OCI-LY7 (cell line): ENCODE measurements around the gene TMX4. TPM values are rescaled to one million over a fixed set of nuclear protein-coding genes. Genes with fewer than 3 reads are reported as not detected.

ENCODE experiments used
- BruUV-seq: library from RNA; stranded (reverse); fragments of 400-500 nt; replicated peaks from 2 replicates; lab custom pipeline; 2021; lab: Mats Ljungman, UMichigan
- CTCF ChIA-PET: fragments of 300-600 bp; sonication (Branson Sonifier 250); formaldehyde crosslinking; loops from one replicate; lab custom pipeline; 2022; ENCODE audit warnings: antibody characterized with exemption; ENCODE audit not compliant: unreplicated experiment; lab: Charles Lee
- POLR2A ChIA-PET: fragments of 300-600 bp; sonication (Branson Sonifier 250); formaldehyde crosslinking; loops from one replicate; lab custom pipeline; 2022; ENCODE audit warnings: antibody characterized with exemption; lab: Charles Lee
- DNase-seq: peaks from one replicate; pipeline ENCODE4 v3.0.0-alpha.2; 2015; ENCODE audit warnings: low spot score
- H2AFZ ChIP-seq: fragments of 200-600 bp; sonication (generic), shearing (Covaris generic); 2 replicates; pipeline ENCODE4 v1.6.1; 2014; ENCODE audit warnings: mild to moderate bottlenecking, antibody characterized with exemption, low read length, moderate library complexity
- H3K27ac ChIP-seq: fragments of 200-600 bp; sonication (generic); 2 replicates; pipeline ENCODE4 v1.5.1; 2014; ENCODE audit warnings: mixed run types, low read depth, mild to moderate bottlenecking, moderate library complexity, low read length, inconsistent platforms; ENCODE audit not compliant: poor library complexity, severe bottlenecking
- H3K36me3 ChIP-seq: fragments of 200-600 bp; sonication (generic); 2 replicates; pipeline ENCODE4 v1.6.1; 2014; ENCODE audit warnings: mild to moderate bottlenecking, antibody characterized with exemption, low read length, moderate library complexity, mixed read lengths; ENCODE audit not compliant: insufficient read depth
- H3K4me1 ChIP-seq: fragments of 200-600 bp; sonication (generic); 2 replicates; pipeline ENCODE4 v1.5.1; 2014; ENCODE audit warnings: mild to moderate bottlenecking, low read length; ENCODE audit not compliant: insufficient read depth, poor library complexity, severe bottlenecking
- H3K4me2 ChIP-seq: fragments of 200-600 bp; sonication (generic); 2 replicates; pipeline ENCODE4 v1.6.1; 2014; ENCODE audit warnings: mild to moderate bottlenecking, low read length
- H3K4me3 ChIP-seq: fragments of 200-600 bp; sonication (generic); 2 replicates; pipeline ENCODE4 v1.5.1; 2014; ENCODE audit warnings: mild to moderate bottlenecking, low read depth, low read length; ENCODE audit not compliant: poor library complexity, severe bottlenecking
- H3K79me2 ChIP-seq: fragments of 200-600 bp; sonication (generic); 2 replicates; pipeline ENCODE4 v1.6.1; 2016; ENCODE audit warnings: low read depth, mild to moderate bottlenecking, low read length, moderate library complexity, mixed read lengths; ENCODE audit not compliant: insufficient read depth
- H3K9me2 ChIP-seq: fragments of 200-600 bp; sonication (generic); 2 replicates; pipeline ENCODE4 v1.6.1; 2016; ENCODE audit warnings: mild to moderate bottlenecking, low read length, mixed read lengths; ENCODE audit not compliant: insufficient read depth
- H3K9me3 ChIP-seq: fragments of 200-600 bp; sonication (generic); 2 replicates; pipeline ENCODE4 v1.6.1; 2014; ENCODE audit warnings: mild to moderate bottlenecking, mixed run types, low read length, mixed read lengths
- H4K20me1 ChIP-seq: fragments of 200-600 bp; sonication (generic); 2 replicates; pipeline ENCODE4 v1.6.1; 2014; ENCODE audit warnings: mild to moderate bottlenecking, antibody characterized with exemption, low read length, moderate library complexity, mixed read lengths; ENCODE audit not compliant: insufficient read depth
- EZH2phosphoT487 ChIP-seq: fragments of 200-600 bp; sonication (generic); IDR thresholded peaks from 2 replicates; pipeline ENCODE4 v1.6.1; 2018; ENCODE audit warnings: low read depth, borderline replicate concordance, mild to moderate bottlenecking, mixed run types, antibody characterized with exemption, low read length, moderate library complexity, mixed read lengths
- intact Hi-C: fragments of 100-400 bp; cut with micrococcal nuclease; formaldehyde crosslinking; loops from one replicate; pipeline ENCODE4 v1.10.0; 2022; ENCODE audit not compliant: unreplicated experiment
- total RNA-seq, 2 experiments: library from RNA; depleted of rRNA in 1 of 2; stranded (reverse); fragments of >200 nt in 1 of 2; shearing (Covaris generic) in 1 of 2; gene quantifications; 2 replicates each; pipeline ENCODE4 v1.2.3, GENCODE V29; 2014 to 2022
- TF ChIP-seq, protein P1 (sequence below): fragments of 200-600 bp; sonication (generic); conservative IDR thresholded peaks from 2 replicates; pipeline ENCODE4 v1.5.1; 2014; ENCODE audit warnings: mild to moderate bottlenecking, antibody characterized with exemption, low read length, moderate library complexity, mixed read lengths

Gene TMX4
- total RNA-seq, 2 experiments from 2014 or later = 22.4 to 71.3 TPM

DNA sequence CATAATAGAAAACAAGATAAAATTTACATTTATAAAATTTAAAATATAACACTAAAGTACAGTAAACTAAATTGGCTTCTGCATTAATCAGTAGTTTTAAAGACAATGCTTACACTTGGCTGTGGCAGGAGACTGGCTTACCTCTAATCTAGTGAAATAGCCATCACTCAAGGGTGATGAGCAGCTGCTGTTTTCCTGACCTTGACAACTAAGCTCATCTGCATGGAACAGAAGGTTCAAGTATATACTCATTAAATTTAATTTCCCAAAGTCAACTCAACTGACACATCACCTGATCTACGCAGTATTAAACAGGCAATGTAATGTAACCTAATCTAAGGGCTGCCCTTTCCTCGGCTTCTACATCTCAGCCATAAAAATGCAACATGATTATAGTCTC lies 14.5 kb downstream of the TMX4 start:
- Histone ChIP-seq H2AFZ (no peak overlapping the region), H3K27ac (no peak overlapping the region), H3K9me3 (no peaks in the 10 kb centered on the region), H3K4me3 (no peak overlapping the region), H3K9me2 (no peaks in the 10 kb centered on the region), H4K20me1 (no peaks in the 10 kb centered on the region; the same call in 1 of the 2 replicates), H3K4me2 (no peak overlapping the region), H3K4me1 (no peaks in the 10 kb centered on the region), H3K36me3 (peaks cover 65% of the 10 kb centered on the region), H3K79me2 (peaks cover 4% of the 10 kb centered on the region; the same call in 1 of the 2 replicates)
- no peak for DNase-seq
- TF ChIP-seq, protein P1, sequence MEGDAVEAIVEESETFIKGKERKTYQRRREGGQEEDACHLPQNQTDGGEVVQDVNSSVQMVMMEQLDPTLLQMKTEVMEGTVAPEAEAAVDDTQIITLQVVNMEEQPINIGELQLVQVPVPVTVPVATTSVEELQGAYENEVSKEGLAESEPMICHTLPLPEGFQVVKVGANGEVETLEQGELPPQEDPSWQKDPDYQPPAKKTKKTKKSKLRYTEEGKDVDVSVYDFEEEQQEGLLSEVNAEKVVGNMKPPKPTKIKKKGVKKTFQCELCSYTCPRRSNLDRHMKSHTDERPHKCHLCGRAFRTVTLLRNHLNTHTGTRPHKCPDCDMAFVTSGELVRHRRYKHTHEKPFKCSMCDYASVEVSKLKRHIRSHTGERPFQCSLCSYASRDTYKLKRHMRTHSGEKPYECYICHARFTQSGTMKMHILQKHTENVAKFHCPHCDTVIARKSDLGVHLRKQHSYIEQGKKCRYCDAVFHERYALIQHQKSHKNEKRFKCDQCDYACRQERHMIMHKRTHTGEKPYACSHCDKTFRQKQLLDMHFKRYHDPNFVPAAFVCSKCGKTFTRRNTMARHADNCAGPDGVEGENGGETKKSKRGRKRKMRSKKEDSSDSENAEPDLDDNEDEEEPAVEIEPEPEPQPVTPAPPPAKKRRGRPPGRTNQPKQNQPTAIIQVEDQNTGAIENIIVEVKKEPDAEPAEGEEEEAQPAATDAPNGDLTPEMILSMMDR = no peak
- no peak for TF ChIP-seq EZH2phosphoT487
- intact Hi-C loops = no loop called here
- POLR2A ChIA-PET = interaction anchor here (0.7 kb wide), 1 partner anchor 378 kb away, joined by 3 read pairs; no protein-coding TSS in a partner anchor
- no TSS peak for BruUV-seq
- CTCF ChIA-PET = no interaction called here

GRCh38 chr20:8002056-8002455 lies 17.5 kb downstream of the TMX4 start:
- CTCF ChIA-PET = no interaction called here
- Histone ChIP-seq H3K36me3 (peaks cover 70% of the 10 kb centered on the region), H3K4me3 (no peak overlapping the region), H3K4me1 (no peaks in the 10 kb centered on the region), H3K9me3 (no peaks in the 10 kb centered on the region), H2AFZ (no peak overlapping the region), H3K4me2 (no peak overlapping the region), H3K27ac (no peak overlapping the region), H3K9me2 (no peaks in the 10 kb centered on the region), H4K20me1 (no peaks in the 10 kb centered on the region; the same call in 1 of the 2 replicates), H3K79me2 (no peaks in the 10 kb centered on the region)
- POLR2A ChIA-PET = no interaction called here
- TF ChIP-seq, protein P1 = no peak
- no peak for TF ChIP-seq EZH2phosphoT487
- intact Hi-C loops = no loop called here
- no peak for DNase-seq
- no TSS peak for BruUV-seq

DNA sequence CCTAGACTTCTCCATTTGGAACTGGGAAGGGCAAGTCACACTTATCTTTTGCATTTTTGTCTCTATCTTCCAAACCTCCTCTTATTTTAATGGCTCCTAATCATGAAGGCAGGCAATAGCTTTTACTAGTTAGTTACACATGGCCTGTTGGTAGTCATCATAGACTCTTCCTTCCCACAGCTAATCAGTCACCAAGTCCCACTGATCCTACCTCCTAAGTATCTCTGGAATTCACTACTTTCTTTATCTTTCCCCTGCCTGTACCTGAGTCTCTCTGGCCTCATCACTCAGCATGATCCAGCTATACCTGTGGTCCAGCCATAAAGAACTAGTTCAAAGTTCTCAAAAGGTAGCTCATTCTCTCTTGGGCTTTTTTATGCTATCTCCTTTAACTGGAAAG lies 18.8 kb downstream of the TMX4 start:
- no peak overlapping the region for H3K4me3 ChIP-seq
- H3K9me3 ChIP-seq = no peaks in the 10 kb centered on the region
- H4K20me1 ChIP-seq = no peaks in the 10 kb centered on the region; the same call in 1 of the 2 replicates
- ChIA-PET CTCF (no interaction called here), POLR2A (interaction anchor here (2.1 kb wide), 1 partner anchor 12 kb away, joined by 5 read pairs; no protein-coding TSS in a partner anchor)
- intact Hi-C loops = no loop called here
- no peak overlapping the region for H3K4me2 ChIP-seq
- H3K36me3 ChIP-seq = peaks cover 77% of the 10 kb centered on the region
- no peak overlapping the region for H2AFZ ChIP-seq
- no TSS peak for BruUV-seq
- H3K4me1 ChIP-seq = no peaks in the 10 kb centered on the region
- no peaks in the 10 kb centered on the region for H3K9me2 ChIP-seq
- no peaks in the 10 kb centered on the region for H3K79me2 ChIP-seq
- no peak for TF ChIP-seq EZH2phosphoT487
- TF ChIP-seq, protein P1 = no peak
- no peak for DNase-seq
- no peak overlapping the region for H3K27ac ChIP-seq
